Esophagus squamous epithelium (tissue), 4 donors: ENCODE data around the gene MIPOL1.

ENCODE experiments used
- CTCF ChIP-seq, 6 experiments: fragments of 450-650 bp in 4 of 6; fragments of 200-600 bp in 2 of 6; sonication (generic) in 2 of 6; IDR thresholded peaks; one replicate each; pipeline ENCODE4 v1.5.1; 2016 to 2019; ENCODE audit warnings: antibody characterized with exemption in 6 of 6, mild to moderate bottlenecking in 4 of 6, moderate library complexity in 4 of 6
- POLR2A ChIP-seq, 4 donors: fragments of 450-650 bp; IDR thresholded peaks; one replicate each; pipeline ENCODE4 v1.6.1; 2017; ENCODE audit warnings: antibody characterized with exemption in 4 of 4, mild to moderate bottlenecking in 4 of 4, moderate library complexity in 3 of 4

GRCh38 chr14:37571391-37571790 is 373.7 kb downstream of the MIPOL1 start:
- TF ChIP-seq POLR2A (IDR thresholded peaks at IDR 0.05) (no peak), CTCF (IDR thresholded peaks at IDR 0.05) (no peak)
